Measurements from ENCODE around the gene MARK4.
"Not testable (repeated sequence)": the region's sequence is repeated elsewhere in the genome, so short reads cannot be mapped to it uniquely, and the experiment has no call there.

MARK4 gene

GRCh38 chr19:45244133-45244794 lies 6.8 kb upstream of the MARK4 start:
- no peak for DNase-seq

GRCh38 chr19:45245334-45245787 lies 5.7 kb upstream of the MARK4 start, which contains the start of gene EXOC3L2:
EXOC3L2 (minus strand) TSS chr19:45245407; CDS start chr19:45239045, 6,362 bp downstream.
- no peak for DNase-seq

- DNase-seq, result no peak
Measured at GRCh38 chr19:45245826-45246225, 5.2 kb upstream of the MARK4 start.

GRCh38 chr19:45247136-45247535 lies 3.9 kb upstream of the MARK4 start:
- no peak for DNase-seq

- no peak for DNase-seq
Measured at GRCh38 chr19:45249261-45250033, 1.6 kb upstream of the MARK4 start.

GRCh38 chr19:45250216-45250831 lies 747 bp upstream of the MARK4 start:
- DNase-seq, result no peak

GRCh38 chr19:45251452-45252354 lies 632 bp downstream of the MARK4 start:
- DNase-seq, result peak in 1 of 2 donors; percentile 19

- peak in 1 of 2 donors; percentile 35 for DNase-seq
Measured at GRCh38 chr19:45253396-45254027, 2.4 kb downstream of the MARK4 start.

GRCh38 chr19:45254044-45254531 lies 3.0 kb downstream of the MARK4 start:
- DNase-seq, result peak in 1 of 2 donors; percentile 9

GRCh38 chr19:45255611-45256157 lies 4.6 kb downstream of the MARK4 start:
- no peak for DNase-seq

- DNase-seq, result no peak
Measured at GRCh38 chr19:45256836-45257235, 5.8 kb downstream of the MARK4 start.

GRCh38 chr19:45258862-45259261 lies 7.8 kb downstream of the MARK4 start:
- no peak for DNase-seq

- DNase-seq, result no peak
Measured at GRCh38 chr19:45262570-45262969, 11.5 kb downstream of the MARK4 start.

- DNase-seq, result no peak
Measured at GRCh38 chr19:45263013-45263412, 11.9 kb downstream of the MARK4 start.

GRCh38 chr19:45264781-45265317 lies 13.8 kb downstream of the MARK4 start:
- no peak for DNase-seq

- no peak for DNase-seq
Measured at GRCh38 chr19:45265375-45265774, 14.3 kb downstream of the MARK4 start.

GRCh38 chr19:45267296-45267695 lies 16.2 kb downstream of the MARK4 start:
- no peak for DNase-seq

- DNase-seq, result not testable (repeated sequence)
Measured at GRCh38 chr19:45269939-45270338, 18.9 kb downstream of the MARK4 start.

GRCh38 chr19:45271098-45271734 lies 20.1 kb downstream of the MARK4 start:
- no peak for DNase-seq

- DNase-seq, result no peak
Measured at GRCh38 chr19:45271735-45272108, 20.7 kb downstream of the MARK4 start.

- no peak for DNase-seq
Measured at GRCh38 chr19:45273521-45273855, 22.4 kb downstream of the MARK4 start.
